H9 (cell line): ENCODE data around the gene DAZAP1. TPM values are rescaled to one million over a fixed set of nuclear protein-coding genes. Genes with fewer than 3 reads are reported as not detected.

Source experiments
- DNase-seq: peaks from one replicate; pipeline ENCODE4 v3.0.0-alpha.2; 2017
- H2AFZ ChIP-seq: one replicate; pipeline ENCODE4 v1.6.1; 2013; ENCODE audit warnings: mild to moderate bottlenecking, low read length, control low read depth, moderate library complexity
- H2AK5ac ChIP-seq: 2 replicates; pipeline ENCODE4 v1.6.1; 2013; ENCODE audit warnings: low read length, control low read depth, mixed read lengths; ENCODE audit not compliant: insufficient read length
- H2BK120ac ChIP-seq: one replicate; pipeline ENCODE4 v1.6.1; 2013; ENCODE audit warnings: low read depth, mild to moderate bottlenecking, low read length, control low read depth, inconsistent platforms; ENCODE audit not compliant: poor library complexity, severe bottlenecking
- H2BK12ac ChIP-seq: 2 replicates; pipeline ENCODE4 v1.6.1; 2013; ENCODE audit warnings: low read length, control low read depth, mixed read lengths, low read depth; ENCODE audit not compliant: insufficient read length
- H2BK15ac ChIP-seq: 2 replicates; pipeline ENCODE4 v1.6.1; 2013; ENCODE audit warnings: low read depth, low read length, control low read depth
- H2BK20ac ChIP-seq: one replicate; pipeline ENCODE4 v1.6.1; 2013; ENCODE audit warnings: low read depth, mild to moderate bottlenecking, low read length, control low read depth, inconsistent platforms; ENCODE audit not compliant: poor library complexity, severe bottlenecking
- H2BK5ac ChIP-seq: 2 replicates; pipeline ENCODE4 v1.6.1; 2013; ENCODE audit warnings: low read length, control low read depth, mixed read lengths; ENCODE audit not compliant: insufficient read length
- H3K14ac ChIP-seq: 2 replicates; pipeline ENCODE4 v1.6.1; 2013; ENCODE audit warnings: low read length, control low read depth; ENCODE audit not compliant: insufficient read depth
- H3K18ac ChIP-seq: 2 replicates; pipeline ENCODE4 v1.6.1; 2013; ENCODE audit warnings: low read depth, mild to moderate bottlenecking, mixed read lengths, low read length, control low read depth; ENCODE audit not compliant: insufficient read length
- H3K23ac ChIP-seq: 2 replicates; pipeline ENCODE4 v1.6.1; 2013; ENCODE audit warnings: low read length, control low read depth, mixed read lengths, low read depth; ENCODE audit not compliant: insufficient read length
- H3K23me2 ChIP-seq: 2 replicates; pipeline ENCODE4 v1.6.1; 2013; ENCODE audit warnings: low read depth, mild to moderate bottlenecking, mixed read lengths, low read length, control low read depth; ENCODE audit not compliant: insufficient read length, poor library complexity, severe bottlenecking
- H3K27ac ChIP-seq: 2 replicates; pipeline ENCODE4 v1.5.1; 2013; ENCODE audit warnings: low read length, control low read depth, mixed read lengths, low read depth; ENCODE audit not compliant: insufficient read length
- H3K27me3 ChIP-seq: 2 replicates; pipeline ENCODE4 v1.6.1; 2013; ENCODE audit warnings: low read length, control low read depth, inconsistent platforms; ENCODE audit not compliant: insufficient read depth
- H3K4ac ChIP-seq: 2 replicates; pipeline ENCODE4 v1.6.1; 2013; ENCODE audit warnings: low read depth, mild to moderate bottlenecking, control low read depth, inconsistent platforms, low read length, moderate library complexity
- H3K4me1 ChIP-seq: 2 replicates; pipeline ENCODE4 v1.6.1; 2013; ENCODE audit warnings: low read length, control low read depth, inconsistent platforms; ENCODE audit not compliant: insufficient read depth
- H3K4me2 ChIP-seq: 2 replicates; pipeline ENCODE4 v1.6.1; 2013; ENCODE audit warnings: low read length, control low read depth, mixed read lengths; ENCODE audit not compliant: insufficient read length, insufficient read depth
- H3K56ac ChIP-seq: 2 replicates; pipeline ENCODE4 v1.6.1; 2013; ENCODE audit warnings: low read depth, mild to moderate bottlenecking, mixed read lengths, low read length, control low read depth; ENCODE audit not compliant: insufficient read length
- H3K79me1 ChIP-seq: 2 replicates; pipeline ENCODE4 v1.6.1; 2013; ENCODE audit warnings: low read depth, mild to moderate bottlenecking, moderate library complexity, low read length, control low read depth, inconsistent platforms; ENCODE audit not compliant: insufficient read depth, poor library complexity, severe bottlenecking
- H3K79me2 ChIP-seq: 2 replicates; pipeline ENCODE4 v1.6.1; 2013; ENCODE audit warnings: low read length, control low read depth, inconsistent platforms; ENCODE audit not compliant: insufficient read depth
- H3K9ac ChIP-seq: 2 replicates; pipeline ENCODE4 v1.6.1; 2013; ENCODE audit warnings: low read length, control low read depth, mixed read lengths; ENCODE audit not compliant: insufficient read length; ENCODE audit errors: extremely low read depth
- H3K9me3 ChIP-seq: one replicate; pipeline ENCODE4 v1.6.1; 2013; ENCODE audit warnings: low read depth, low read length, inconsistent platforms; ENCODE audit not compliant: control insufficient read depth
- H3T11ph ChIP-seq: one replicate; pipeline ENCODE4 v1.6.1; 2013; ENCODE audit warnings: mild to moderate bottlenecking, low read length, control low read depth, inconsistent platforms
- H4K20me1 ChIP-seq: one replicate; pipeline ENCODE4 v1.6.1; 2013; ENCODE audit not compliant: control insufficient read depth, insufficient read length, insufficient read depth
- H4K5ac ChIP-seq: 2 replicates; pipeline ENCODE4 v1.6.1; 2013; ENCODE audit warnings: low read depth, mild to moderate bottlenecking, mixed read lengths, low read length, control low read depth; ENCODE audit not compliant: insufficient read length
- H4K8ac ChIP-seq: replicated peaks from 2 replicates; pipeline ENCODE4 v1.6.1; 2013; ENCODE audit warnings: low read length, control low read depth, mixed read lengths, low read depth; ENCODE audit not compliant: insufficient read length
- H4K91ac ChIP-seq: 2 replicates; pipeline ENCODE4 v1.6.1; 2013; ENCODE audit warnings: low read depth, mild to moderate bottlenecking, moderate library complexity, mixed read lengths, low read length, control low read depth; ENCODE audit not compliant: insufficient read length
- H3K27ac Mint-ChIP-seq, 3 experiments: 2 replicates in 2 of 3; 3 replicates in 1 of 3; pipeline ENCODE4 v1.8.0; 2020 to 2021; ENCODE audit warnings: mixed read lengths in 3 of 3, mild to moderate bottlenecking in 1 of 3, moderate library complexity in 1 of 3
- H3K27me3 Mint-ChIP-seq: 2 replicates; pipeline ENCODE4 v1.8.0; 2021; ENCODE audit warnings: low read depth, mild to moderate bottlenecking, moderate library complexity, mixed read lengths
- H3K36me3 Mint-ChIP-seq, 3 experiments: 2 replicates in 2 of 3; 3 replicates in 1 of 3; pipeline ENCODE4 v1.8.0; 2020 to 2021; ENCODE audit warnings: low read depth in 3 of 3, mixed read lengths in 3 of 3; ENCODE audit not compliant: insufficient read depth in 1 of 3
- H3K4me1 Mint-ChIP-seq, 2 experiments: 2 replicates each; pipeline ENCODE4 v1.8.0; 2020; ENCODE audit warnings: mixed read lengths in 2 of 2
- H3K4me3 Mint-ChIP-seq, 2 experiments: 2 replicates in 1 of 2; 3 replicates in 1 of 2; pipeline ENCODE4 v1.8.0; 2020 to 2021; ENCODE audit warnings: mild to moderate bottlenecking in 2 of 2, mixed read lengths in 2 of 2, moderate library complexity in 1 of 2
- H3K9me3 Mint-ChIP-seq, 2 experiments: 2 replicates in 1 of 2; 3 replicates in 1 of 2; pipeline ENCODE4 v1.8.0; 2020; ENCODE audit warnings: mild to moderate bottlenecking in 2 of 2, mixed read lengths in 2 of 2, moderate library complexity in 1 of 2
- CTCF ChIP-seq: fragments of 200-600 bp; sonication (generic); conservative IDR thresholded peaks from 3 replicates; pipeline ENCODE4 v1.8.0; 2021; ENCODE audit warnings: antibody characterized with exemption, mild to moderate bottlenecking
- WGBS: extraction: QIAGEN DNeasy Blood & Tissue Kit; methylation state at CpG from one replicate; pipeline ENCODE4 v1.1.7; 2013; ENCODE audit warnings: missing lambda C conversion rate, low lambda C conversion rate, mixed read lengths; ENCODE audit not compliant: insufficient read length; ENCODE audit errors: extremely low coverage; 5-methylcytosine and 5-hydroxymethylcytosine counted together
- total RNA-seq: library from RNA; stranded (reverse); gene quantifications from 2 replicates; pipeline ENCODE4 v1.2.1, GENCODE V29; 2021

DAZAP1 gene
- total RNA-seq, 1 experiment from 2014 or later = 265 TPM

GRCh38 chr19:1470305-1471009, 63.1 kb downstream of the DAZAP1 start:
- Histone ChIP-seq H2BK15ac (no peak overlapping the region), H3K14ac (no peak overlapping the region), H3K79me2 (no peaks in the 10 kb centered on the region), H2AFZ (no peak overlapping the region), H3T11ph (no peak overlapping the region), H4K5ac (no peak overlapping the region), H3K79me1 (no peaks in the 10 kb centered on the region), H2BK12ac (no peak overlapping the region), H3K27me3 (peaks cover 49% of the 10 kb centered on the region), H3K27ac (no peak overlapping the region), H3K4ac (no peak overlapping the region), H4K20me1 (peaks cover 3% of the 10 kb centered on the region), H3K4me2 (peak overlapping the region; percentile 11), H3K9ac (no peak overlapping the region), H4K8ac (no peak overlapping the region), H2BK5ac (no peak overlapping the region), H3K56ac (no peak overlapping the region), H3K23me2 (peaks cover 9% of the 10 kb centered on the region), H3K18ac (no peak overlapping the region), H3K4me1 (no peaks in the 10 kb centered on the region), H2BK20ac (no peak overlapping the region), H3K9me3 (no peaks in the 10 kb centered on the region), H2BK120ac (no peak overlapping the region), H3K23ac (no peak overlapping the region), H2AK5ac (no peak overlapping the region), H4K91ac (no peak overlapping the region)
- DNase-seq = peak; percentile 79
- no peak for TF ChIP-seq CTCF
- peaks cover 67% of the 10 kb centered on the region for H3K27me3 Mint-ChIP-seq
- H3K36me3 Mint-ChIP-seq = no peaks in the 10 kb centered on the region
- no peak overlapping the region for H3K27ac Mint-ChIP-seq
- no peaks in the 10 kb centered on the region for H3K9me3 Mint-ChIP-seq
- no CpG with 5 or more reads among the region's 67 CpGs for WGBS
- H3K4me1 Mint-ChIP-seq = peaks cover 2 to 9% of the 10 kb centered on the region in 2 experiments; a peak in 3 of 4 replicates
- H3K4me3 Mint-ChIP-seq = peak overlapping the region; percentile 14 to 75; a peak in 4 of 5 replicates
